Skin epidermis (tissue), 12 donors: ENCODE results near the gene COX6A1.

Experiments used
- H3K27ac ChIP-seq, 21 experiments: fragments of 200-600 bp; sonication (generic) in 11 of 21; one replicate each; pipeline ENCODE4 v1.5.0; 2020; ENCODE audit warnings: mild to moderate bottlenecking in 3 of 21, inconsistent platforms in 2 of 21, moderate library complexity in 2 of 21
- H3K4me3 ChIP-seq, 7 experiments: fragments of 200-600 bp; sonication (generic) in 2 of 7; one replicate each; pipeline ENCODE4 v1.5.0; 2020; ENCODE audit warnings: inconsistent platforms in 2 of 7, mild to moderate bottlenecking in 2 of 7, moderate library complexity in 1 of 7

The COX6A1 gene

GRCh38 chr12:120463712-120464111, 25.8 kb downstream of the COX6A1 start:
- Histone ChIP-seq H3K27ac (no peak overlapping the region), H3K4me3 (no peak overlapping the region)

- no peak overlapping the region for H3K27ac ChIP-seq
- no peak overlapping the region for H3K4me3 ChIP-seq
Measured at GRCh38 chr12:120465756-120466155, 27.8 kb downstream of the COX6A1 start.

GRCh38 chr12:120466560-120467315, 28.8 kb downstream of the COX6A1 start:
- Histone ChIP-seq H3K27ac (peak overlapping the region in 1 of 21 experiments; percentile 10), H3K4me3 (no peak overlapping the region)

GRCh38 chr12:120467439-120467838, 29.5 kb downstream of the COX6A1 start:
- H3K27ac ChIP-seq = no peak overlapping the region
- H3K4me3 ChIP-seq = no peak overlapping the region

- Histone ChIP-seq H3K27ac (peak overlapping the region; percentile 89 to 99 (median 95)), H3K4me3 (peak overlapping the region; percentile 84 to 97 (median 89))
Measured at GRCh38 chr12:120468325-120468820, 30.5 kb downstream of the COX6A1 start.

GRCh38 chr12:120468821-120469449, 31.0 kb downstream of the COX6A1 start:
- Histone ChIP-seq H3K4me3 (peak overlapping the region; percentile 84 to 97 (median 89)), H3K27ac (peak overlapping the region; percentile 89 to 99 (median 95))

GRCh38 chr12:120469450-120470149, 31.7 kb downstream of the COX6A1 start, which contains the start of gene SRSF9:
SRSF9 (minus strand) TSS chr12:120469748; CDS start chr12:120469609, 139 bp downstream.
- H3K4me3 ChIP-seq = peak within 1 kb of the TSS; percentile 84 to 97 (median 89)
- peak within 1 kb of the TSS; percentile 89 to 99 (median 95) for H3K27ac ChIP-seq

GRCh38 chr12:120470150-120470784, 32.4 kb downstream of the COX6A1 start:
- H3K27ac ChIP-seq = peak overlapping the region; percentile 89 to 99 (median 95)
- peak overlapping the region; percentile 84 to 97 (median 89) for H3K4me3 ChIP-seq

- Histone ChIP-seq H3K27ac (peak overlapping the region in 6 of 21 experiments; percentile 20 to 77 (median 73)), H3K4me3 (peak overlapping the region in 1 of 7 experiments; percentile 0)
Measured at GRCh38 chr12:120472521-120472920, 34.6 kb downstream of the COX6A1 start.

GRCh38 chr12:120473807-120474615, 36.1 kb downstream of the COX6A1 start:
- Histone ChIP-seq H3K4me3 (no peak overlapping the region), H3K27ac (peak overlapping the region in 18 of 21 experiments; percentile 19 to 78 (median 62))

- Histone ChIP-seq H3K4me3 (no peak overlapping the region), H3K27ac (peak overlapping the region in 13 of 21 experiments; percentile 29 to 77 (median 63))
Measured at GRCh38 chr12:120474616-120474960, 36.7 kb downstream of the COX6A1 start.

- Histone ChIP-seq H3K4me3 (no peak overlapping the region), H3K27ac (peak overlapping the region in 9 of 21 experiments; percentile 21 to 77 (median 44))
Measured at GRCh38 chr12:120475643-120476042, 37.7 kb downstream of the COX6A1 start.

GRCh38 chr12:120479458-120479857, 41.5 kb downstream of the COX6A1 start:
- H3K4me3 ChIP-seq = no peak overlapping the region
- H3K27ac ChIP-seq = peak overlapping the region in 10 of 21 experiments; percentile 16 to 81 (median 56)

- Histone ChIP-seq H3K4me3 (no peak overlapping the region), H3K27ac (peak overlapping the region in 14 of 21 experiments; percentile 32 to 81 (median 55))
Measured at GRCh38 chr12:120480211-120480610, 42.3 kb downstream of the COX6A1 start.

- H3K27ac ChIP-seq = peak overlapping the region in 7 of 21 experiments; percentile 16 to 81 (median 50)
- H3K4me3 ChIP-seq = no peak overlapping the region
Measured at GRCh38 chr12:120481022-120481767, 43.3 kb downstream of the COX6A1 start.

GRCh38 chr12:120483621-120484020, 45.7 kb downstream of the COX6A1 start:
- no peak overlapping the region for H3K4me3 ChIP-seq
- H3K27ac ChIP-seq = no peak overlapping the region

GRCh38 chr12:120485961-120486881, 48.3 kb downstream of the COX6A1 start:
- H3K27ac ChIP-seq = no peak overlapping the region
- no peak overlapping the region for H3K4me3 ChIP-seq
